Stimulated activated memory B cell treated with anti-CD40 and anti-IgM and Interleukin-4, amounts not matched to agents 10 μg/mL and 1 μg/mL and 100 μg/mL, for 72 hours (primary cell): ENCODE results near the gene MEGF6.

ENCODE experiments used
- ATAC-seq: fragments of 150-1000 bp; cut with Tn5 transposase; 2 replicates; pipeline ENCODE4 v1.10.0; 2021
- H3K27ac Mint-ChIP-seq: one replicate; pipeline ENCODE4 v1.8.0; 2022; ENCODE audit warnings: mild to moderate bottlenecking, mixed read lengths
- H3K27me3 Mint-ChIP-seq: one replicate; pipeline ENCODE4 v1.8.0; 2022; ENCODE audit warnings: mixed read lengths
- H3K36me3 Mint-ChIP-seq: one replicate; pipeline ENCODE4 v1.8.0; 2022; ENCODE audit warnings: mixed read lengths
- H3K4me1 Mint-ChIP-seq: one replicate; pipeline ENCODE4 v1.8.0; 2022; ENCODE audit warnings: mixed read lengths
- H3K4me3 Mint-ChIP-seq: one replicate; pipeline ENCODE4 v1.8.0; 2022; ENCODE audit warnings: mild to moderate bottlenecking, moderate library complexity, mixed read lengths
- H3K9me3 Mint-ChIP-seq: one replicate; pipeline ENCODE4 v1.8.0; 2022; ENCODE audit warnings: mixed read lengths

MEGF6 gene

GRCh38 chr1:3471356-3472087 lies 139.8 kb downstream of the MEGF6 start:
- Mint-ChIP-seq H3K36me3 (no peaks in the 10 kb centered on the region), H3K27me3 (peaks cover 28% of the 10 kb centered on the region), H3K4me3 (no peak overlapping the region), H3K9me3 (peaks cover 3% of the 10 kb centered on the region), H3K27ac (no peak overlapping the region), H3K4me1 (peaks cover 8% of the 10 kb centered on the region)
- no peak for ATAC-seq

- H3K27ac Mint-ChIP-seq, result no peak overlapping the region
- peaks cover 35% of the 10 kb centered on the region for H3K27me3 Mint-ChIP-seq
- no peak overlapping the region for H3K4me3 Mint-ChIP-seq
- H3K4me1 Mint-ChIP-seq, result peaks cover 10% of the 10 kb centered on the region
- H3K9me3 Mint-ChIP-seq, result peaks cover 3% of the 10 kb centered on the region
- H3K36me3 Mint-ChIP-seq, result no peaks in the 10 kb centered on the region
- ATAC-seq, result no peak
Observed at GRCh38 chr1:3470650-3471355, 140.5 kb downstream of the MEGF6 start.

DNA sequence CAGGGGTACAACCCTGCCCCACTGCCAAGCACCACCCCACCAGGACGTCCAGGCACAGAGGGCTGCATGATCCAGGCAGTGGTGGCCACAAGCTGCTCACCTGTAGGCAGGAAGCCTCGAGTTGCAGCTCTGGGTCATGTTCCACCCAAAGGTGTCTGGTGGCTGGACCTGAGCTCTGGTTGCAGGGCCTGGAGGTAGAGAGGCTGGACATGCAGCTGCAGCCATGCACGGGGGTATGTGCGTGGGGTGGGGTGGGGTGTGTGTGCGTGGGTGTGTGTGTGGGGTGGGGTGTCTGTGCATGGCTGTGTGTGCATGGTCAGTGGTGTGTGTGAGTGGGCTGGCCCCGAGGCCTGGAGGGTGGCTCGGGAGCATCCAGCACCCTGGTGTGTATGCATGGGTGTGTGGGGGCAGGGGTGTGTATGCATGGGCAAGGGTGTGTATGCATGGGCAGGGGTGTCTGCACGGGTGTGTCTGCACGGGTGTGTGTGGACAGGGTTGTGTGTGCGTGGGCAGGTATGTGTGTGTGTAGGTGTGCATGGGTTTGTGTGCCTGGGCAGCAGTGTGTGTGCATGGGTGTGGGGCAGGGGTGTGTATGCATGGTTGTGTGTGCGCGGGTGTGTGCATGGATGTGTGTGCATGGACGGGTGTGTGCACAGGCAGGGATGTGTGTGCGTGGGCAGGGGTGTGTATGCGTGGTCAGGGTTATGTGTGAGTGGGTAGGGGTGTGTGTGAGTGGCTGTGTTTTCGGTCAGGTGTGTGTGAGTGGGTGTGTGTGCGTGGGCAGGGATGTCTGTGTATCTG lies 141.3 kb downstream of the MEGF6 start:
- H3K4me1 Mint-ChIP-seq, result peaks cover 14% of the 10 kb centered on the region
- peaks cover 43% of the 10 kb centered on the region for H3K27me3 Mint-ChIP-seq
- ATAC-seq, result peak; percentile 6
- H3K36me3 Mint-ChIP-seq, result no peaks in the 10 kb centered on the region
- no peak overlapping the region for H3K27ac Mint-ChIP-seq
- peaks cover 3% of the 10 kb centered on the region for H3K9me3 Mint-ChIP-seq
- H3K4me3 Mint-ChIP-seq, result no peak overlapping the region

- H3K27me3 Mint-ChIP-seq, result peaks cover 48% of the 10 kb centered on the region
- no peak for ATAC-seq
- H3K36me3 Mint-ChIP-seq, result no peaks in the 10 kb centered on the region
- no peak overlapping the region for H3K27ac Mint-ChIP-seq
- peaks cover 14% of the 10 kb centered on the region for H3K4me1 Mint-ChIP-seq
- no peak overlapping the region for H3K4me3 Mint-ChIP-seq
- peaks cover 3% of the 10 kb centered on the region for H3K9me3 Mint-ChIP-seq
Observed at GRCh38 chr1:3469104-3469848, 142.0 kb downstream of the MEGF6 start.

- H3K27ac Mint-ChIP-seq, result no peak overlapping the region
- ATAC-seq, result no peak
- H3K4me3 Mint-ChIP-seq, result no peak overlapping the region
- peaks cover 14% of the 10 kb centered on the region for H3K4me1 Mint-ChIP-seq
- peaks cover 3% of the 10 kb centered on the region for H3K9me3 Mint-ChIP-seq
- H3K36me3 Mint-ChIP-seq, result no peaks in the 10 kb centered on the region
- peaks cover 48% of the 10 kb centered on the region for H3K27me3 Mint-ChIP-seq
Observed at GRCh38 chr1:3468236-3469103, 142.8 kb downstream of the MEGF6 start.

DNA sequence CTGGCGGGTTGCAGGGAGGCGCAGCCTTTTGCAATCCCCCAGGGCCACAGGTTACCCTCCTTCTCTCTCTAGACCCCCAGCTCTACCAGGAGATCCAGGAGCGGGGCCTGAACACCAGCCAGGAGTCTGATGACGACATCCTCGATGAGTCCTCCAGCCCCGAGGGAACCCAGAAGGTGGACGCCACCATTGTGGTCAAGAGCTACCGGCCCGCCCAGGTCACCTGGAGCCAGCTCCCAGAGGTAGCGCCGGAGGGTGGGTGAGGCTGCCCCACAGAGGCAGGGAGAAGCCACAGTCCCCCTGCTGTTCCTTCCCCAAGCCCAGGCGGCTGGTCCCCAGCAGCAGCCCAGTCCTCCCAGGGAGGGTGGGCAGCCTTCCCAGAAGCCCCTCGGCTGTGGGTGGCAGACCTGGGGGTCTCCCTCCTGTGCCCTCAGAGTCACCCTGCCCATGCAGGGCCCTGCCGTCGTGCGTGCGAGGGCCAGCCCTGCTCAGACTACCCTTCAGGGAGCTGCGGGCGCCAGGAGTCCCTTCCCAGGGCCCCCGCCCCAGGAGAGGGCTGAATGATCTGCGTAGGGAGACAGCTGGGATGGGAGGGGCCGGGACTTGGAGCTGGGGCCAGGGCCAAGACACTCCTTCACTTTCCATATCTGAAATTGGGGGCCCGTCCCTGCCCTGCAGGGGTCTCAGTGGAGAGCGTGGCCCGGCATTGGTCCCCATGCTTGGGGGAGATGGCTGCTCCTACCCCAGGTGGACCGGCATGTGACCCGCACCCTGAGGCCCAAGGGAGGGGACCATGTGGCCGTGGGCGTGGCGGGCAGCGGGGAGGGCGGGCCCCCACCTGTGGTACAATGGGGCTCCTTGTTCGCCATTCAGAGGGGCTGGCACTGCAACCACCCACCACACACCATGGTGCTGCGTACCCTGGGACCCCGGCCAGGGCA lies 143.9 kb downstream of the MEGF6 start:
- Mint-ChIP-seq H3K9me3 (peaks cover 3% of the 10 kb centered on the region), H3K27ac (no peak overlapping the region), H3K4me1 (peaks cover 14% of the 10 kb centered on the region), H3K36me3 (no peaks in the 10 kb centered on the region), H3K27me3 (peaks cover 48% of the 10 kb centered on the region), H3K4me3 (no peak overlapping the region)
- ATAC-seq, result no peak

- Mint-ChIP-seq H3K4me3 (no peak overlapping the region), H3K9me3 (peaks cover 3% of the 10 kb centered on the region), H3K4me1 (peaks cover 14% of the 10 kb centered on the region), H3K27ac (no peak overlapping the region), H3K27me3 (peaks cover 55% of the 10 kb centered on the region), H3K36me3 (no peaks in the 10 kb centered on the region)
- ATAC-seq, result no peak
Observed at GRCh38 chr1:3466366-3467075, 144.8 kb downstream of the MEGF6 start.

DNA sequence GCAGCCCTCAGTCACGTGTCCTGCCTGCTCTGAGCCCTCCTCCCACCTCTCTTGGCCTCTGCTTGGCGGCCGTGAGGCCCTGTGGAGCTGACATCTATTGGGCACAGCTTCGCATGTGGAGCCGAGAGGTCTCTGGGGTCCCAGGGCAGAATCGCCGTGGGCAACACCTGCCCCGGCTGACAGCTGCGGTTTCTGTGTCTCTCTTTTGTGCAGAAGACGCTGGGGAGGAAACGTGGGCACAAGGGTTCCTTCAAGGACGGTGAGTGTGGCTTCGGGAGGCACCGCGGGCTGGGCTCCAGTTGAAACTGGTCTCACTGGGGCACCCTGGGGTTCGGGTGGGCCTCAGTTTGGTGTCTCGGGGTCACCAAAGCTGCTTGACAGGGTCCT lies 145.4 kb downstream of the MEGF6 start:
- peaks cover 14% of the 10 kb centered on the region for H3K4me1 Mint-ChIP-seq
- H3K27me3 Mint-ChIP-seq, result peaks cover 56% of the 10 kb centered on the region
- no peak overlapping the region for H3K27ac Mint-ChIP-seq
- H3K36me3 Mint-ChIP-seq, result no peaks in the 10 kb centered on the region
- H3K9me3 Mint-ChIP-seq, result peaks cover 3% of the 10 kb centered on the region
- no peak overlapping the region for H3K4me3 Mint-ChIP-seq
- no peak for ATAC-seq

DNA sequence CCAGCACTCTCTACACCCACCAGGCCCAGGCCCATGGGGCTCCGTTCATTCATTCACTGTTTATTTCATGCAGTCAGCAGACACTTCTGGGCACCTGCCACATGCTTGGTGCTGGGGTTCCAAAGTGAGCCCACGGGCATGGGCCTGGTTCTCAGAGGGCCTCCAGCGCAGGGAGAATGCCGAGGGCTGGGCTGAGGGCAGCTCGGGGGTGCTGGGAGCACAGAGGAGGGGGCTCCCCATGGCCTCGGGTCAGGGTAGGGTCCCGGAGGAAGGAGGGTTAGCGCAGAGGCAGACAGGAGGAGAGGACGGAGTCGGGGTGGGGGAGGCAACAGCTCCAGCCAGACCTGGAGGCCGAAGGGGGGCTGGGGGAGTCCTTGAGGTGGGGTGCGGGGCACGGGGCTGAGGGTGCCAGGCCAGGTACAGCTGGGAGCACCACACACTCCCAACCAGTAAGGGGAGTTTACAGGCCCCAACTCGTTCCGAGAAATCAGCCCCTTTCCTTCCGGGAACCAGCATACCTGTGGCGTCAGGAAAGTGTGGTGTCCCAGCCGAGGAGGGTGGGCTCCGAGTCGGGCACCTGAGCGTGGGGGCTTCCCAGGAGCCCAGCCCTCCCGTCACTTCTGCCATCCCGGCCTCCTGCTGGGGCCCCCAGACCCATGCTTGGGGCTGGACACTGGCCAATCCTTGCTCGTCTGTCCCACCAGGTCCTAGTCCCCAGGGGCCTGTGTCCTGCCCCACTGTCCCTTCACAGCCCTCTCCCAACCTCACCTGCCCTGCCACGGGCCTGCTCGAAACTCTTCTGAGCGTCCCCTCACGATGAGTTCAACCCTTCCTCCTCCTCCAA lies 146.0 kb downstream of the MEGF6 start:
- Mint-ChIP-seq H3K4me3 (no peak overlapping the region), H3K27ac (no peak overlapping the region), H3K4me1 (peaks cover 9% of the 10 kb centered on the region), H3K9me3 (peaks cover under 1% of the 10 kb centered on the region), H3K27me3 (peaks cover 56% of the 10 kb centered on the region), H3K36me3 (no peaks in the 10 kb centered on the region)
- ATAC-seq, result no peak

DNA sequence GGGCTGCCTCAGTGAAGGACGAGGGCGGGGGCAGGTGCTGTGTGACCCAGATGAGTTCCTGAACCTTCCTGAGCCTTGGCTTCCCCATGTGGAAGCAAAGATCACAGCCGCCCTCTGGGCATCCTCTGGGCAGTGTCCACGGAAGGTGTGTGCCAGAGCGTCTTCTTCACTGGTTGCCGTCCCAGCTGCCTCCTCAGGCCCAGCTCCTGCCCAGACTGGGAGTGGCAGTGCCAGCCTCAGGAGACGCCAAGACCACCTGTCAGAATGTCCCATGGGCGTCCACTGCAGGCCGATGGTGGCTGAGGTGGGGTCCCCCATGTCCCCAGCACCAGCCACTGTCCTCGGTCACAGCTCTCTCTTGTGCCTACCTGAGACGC lies 146.7 kb downstream of the MEGF6 start:
- H3K9me3 Mint-ChIP-seq, result no peaks in the 10 kb centered on the region
- H3K4me1 Mint-ChIP-seq, result peaks cover 6% of the 10 kb centered on the region
- no peaks in the 10 kb centered on the region for H3K36me3 Mint-ChIP-seq
- no peak for ATAC-seq
- H3K4me3 Mint-ChIP-seq, result no peak overlapping the region
- peaks cover 59% of the 10 kb centered on the region for H3K27me3 Mint-ChIP-seq
- H3K27ac Mint-ChIP-seq, result no peak overlapping the region

- no peak for ATAC-seq
- Mint-ChIP-seq H3K4me3 (no peak overlapping the region), H3K36me3 (no peaks in the 10 kb centered on the region), H3K27me3 (peaks cover 65% of the 10 kb centered on the region), H3K9me3 (no peaks in the 10 kb centered on the region), H3K4me1 (peaks cover 6% of the 10 kb centered on the region), H3K27ac (no peak overlapping the region)
Observed at GRCh38 chr1:3463891-3464648, 147.2 kb downstream of the MEGF6 start.

DNA sequence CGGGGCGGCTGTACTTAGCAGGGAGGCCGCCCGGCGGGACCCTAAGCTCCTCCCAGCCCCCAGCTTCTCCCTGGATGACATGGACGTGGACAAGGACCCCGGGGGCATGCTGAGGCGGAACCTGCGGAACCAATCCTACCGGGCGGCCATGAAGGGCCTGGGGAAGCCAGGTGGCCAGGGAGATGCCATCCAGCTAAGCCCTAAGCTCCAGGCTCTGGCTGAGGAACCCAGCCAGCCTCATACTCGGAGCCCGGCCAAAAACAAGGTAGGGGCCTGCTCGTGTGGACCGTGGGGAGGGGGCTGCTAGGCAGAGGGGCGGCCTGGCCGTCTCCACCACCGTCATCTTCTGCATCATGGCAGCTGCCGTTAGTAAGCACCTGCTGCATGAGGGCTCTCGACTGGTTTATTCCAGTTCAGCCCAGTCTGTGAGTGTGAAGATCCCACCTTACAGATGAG lies 147.9 kb downstream of the MEGF6 start:
- peaks cover 62% of the 10 kb centered on the region for H3K27me3 Mint-ChIP-seq
- H3K36me3 Mint-ChIP-seq, result no peaks in the 10 kb centered on the region
- H3K4me3 Mint-ChIP-seq, result no peak overlapping the region
- peaks cover 6% of the 10 kb centered on the region for H3K4me1 Mint-ChIP-seq
- no peak for ATAC-seq
- H3K9me3 Mint-ChIP-seq, result no peaks in the 10 kb centered on the region
- H3K27ac Mint-ChIP-seq, result no peak overlapping the region
